HepG2 (cell line): Measurements from ENCODE around the gene RGL3. TPM values are rescaled to one million over a fixed set of nuclear protein-coding genes. Genes with fewer than 3 reads are reported as not detected.

Source experiments
- GABPB1 ChIP-seq: IDR thresholded peaks from 2 replicates; pipeline ENCODE4 v1.6.1; 2016; ENCODE audit warnings: mild to moderate bottlenecking, missing genetic modification reagents, moderate library complexity, missing compliant biosample characterization
- HHEX ChIP-seq: IDR thresholded peaks from 2 replicates; pipeline ENCODE4 v1.6.1; 2016; ENCODE audit warnings: control low read depth
- HOXA5 ChIP-seq: sonication (generic); formaldehyde crosslinking; IDR thresholded peaks from 2 replicates; pipeline ENCODE4 v1.4.0; 2020; ENCODE audit warnings: missing genetic modification reagents
- HOXA7 ChIP-seq: sonication (generic); formaldehyde crosslinking; IDR thresholded peaks from 2 replicates; pipeline ENCODE4 v1.8.1; 2022; ENCODE audit warnings: mild to moderate bottlenecking, missing genetic modification reagents, moderate library complexity
- NCOA5 ChIP-seq: sonication (generic); formaldehyde crosslinking; IDR thresholded peaks from 2 replicates; pipeline ENCODE4 v1.4.0; 2020; ENCODE audit warnings: missing genetic modification reagents
- RNF2 ChIP-seq: fragments of 450-650 bp; conservative IDR thresholded peaks from 2 replicates; pipeline ENCODE4 v1.6.1; 2016; ENCODE audit warnings: low read depth
- TEAD2 ChIP-seq: sonication (generic); formaldehyde crosslinking; IDR thresholded peaks from 2 replicates; pipeline ENCODE4 v1.9.0; 2021; ENCODE audit warnings: missing genetic modification reagents
- ZMYM2 ChIP-seq: sonication (generic); formaldehyde crosslinking; IDR thresholded peaks from 2 replicates; pipeline ENCODE4 v1.8.0; 2022; ENCODE audit warnings: mild to moderate bottlenecking, missing genetic modification reagents
- ZNF335 ChIP-seq: sonication (generic); formaldehyde crosslinking; IDR thresholded peaks from 2 replicates; pipeline ENCODE4 v1.4.0; 2020; ENCODE audit warnings: missing genetic modification reagents
- ZNF451 ChIP-seq: sonication (generic); formaldehyde crosslinking; IDR thresholded peaks from 2 replicates; pipeline ENCODE4 v1.5.0; 2020; ENCODE audit warnings: mild to moderate bottlenecking, missing genetic modification reagents
- ZNF776 ChIP-seq: sonication (generic); formaldehyde crosslinking; IDR thresholded peaks from 2 replicates; pipeline ENCODE4 v1.4.0; 2020; ENCODE audit warnings: mild to moderate bottlenecking, missing genetic modification reagents
- ZNF841 ChIP-seq: sonication (generic); formaldehyde crosslinking; IDR thresholded peaks from 2 replicates; pipeline ENCODE4 v1.8.1; 2023; ENCODE audit warnings: missing genetic modification reagents, borderline replicate concordance
- ZSCAN31 ChIP-seq: sonication (generic); formaldehyde crosslinking; IDR thresholded peaks from 2 replicates; pipeline ENCODE4 v1.5.0; 2020; ENCODE audit warnings: low read depth, mild to moderate bottlenecking, missing genetic modification reagents
- polyA plus RNA-seq, 8 experiments: library from polyadenylated mRNA; depleted of rRNA in 3 of 8; stranded (reverse) in 7 of 8; unstranded in 1 of 8; fragments of >200 nt; fragmentation: Illumina TruSeq in 4 of 8; extraction: Trizol in 4 of 8; gene quantifications; 2 replicates each; pipeline versions ENCODE4 v1.2.1 to v1.2.3, GENCODE V29; 2011 to 2016; ENCODE audit warnings: low read depth in 4 of 8, missing spikeins in 1 of 8, mixed read lengths in 1 of 8; ENCODE audit not compliant: insufficient read depth in 1 of 8
- total RNA-seq, 5 experiments: library from RNA; depleted of rRNA; stranded (reverse); fragments of >200 nt; fragmentation: Illumina TruSeq; extraction: Trizol; gene quantifications; 2 replicates each; pipeline ENCODE4 v1.2.3, GENCODE V29; 2016; ENCODE audit warnings: low read depth in 1 of 5
- TF ChIP-seq, protein P1 (sequence below): IDR thresholded peaks from 2 replicates; pipeline ENCODE4 v1.6.1; 2016; ENCODE audit warnings: control low read depth
- TF ChIP-seq, protein P2 (sequence below): IDR thresholded peaks from 2 replicates; pipeline ENCODE4 v1.4.0; 2020; ENCODE audit warnings: mild to moderate bottlenecking, missing genetic modification reagents
- TF ChIP-seq, protein P3 (sequence below): sonication (generic); formaldehyde crosslinking; conservative IDR thresholded peaks from 2 replicates; pipeline ENCODE4 v1.4.0; 2020; ENCODE audit warnings: mild to moderate bottlenecking, missing genetic modification reagents, moderate library complexity
- TF ChIP-seq, protein P4 (sequence below): sonication (generic); formaldehyde crosslinking; IDR thresholded peaks from 2 replicates; pipeline ENCODE4 v1.8.0; 2022; ENCODE audit warnings: low read depth, missing genetic modification reagents
- TF ChIP-seq, protein P5 (sequence below): sonication (generic); formaldehyde crosslinking; conservative IDR thresholded peaks from 2 replicates; pipeline ENCODE4 v1.4.0; 2020; ENCODE audit warnings: missing genetic modification reagents

The RGL3 gene
- total and polyA plus RNA-seq, 2 of the 13 experiments (the other 11 are each of a cell fraction or from before 2014, with no cell fraction given): 4.2 to 7.6 TPM

DNA sequence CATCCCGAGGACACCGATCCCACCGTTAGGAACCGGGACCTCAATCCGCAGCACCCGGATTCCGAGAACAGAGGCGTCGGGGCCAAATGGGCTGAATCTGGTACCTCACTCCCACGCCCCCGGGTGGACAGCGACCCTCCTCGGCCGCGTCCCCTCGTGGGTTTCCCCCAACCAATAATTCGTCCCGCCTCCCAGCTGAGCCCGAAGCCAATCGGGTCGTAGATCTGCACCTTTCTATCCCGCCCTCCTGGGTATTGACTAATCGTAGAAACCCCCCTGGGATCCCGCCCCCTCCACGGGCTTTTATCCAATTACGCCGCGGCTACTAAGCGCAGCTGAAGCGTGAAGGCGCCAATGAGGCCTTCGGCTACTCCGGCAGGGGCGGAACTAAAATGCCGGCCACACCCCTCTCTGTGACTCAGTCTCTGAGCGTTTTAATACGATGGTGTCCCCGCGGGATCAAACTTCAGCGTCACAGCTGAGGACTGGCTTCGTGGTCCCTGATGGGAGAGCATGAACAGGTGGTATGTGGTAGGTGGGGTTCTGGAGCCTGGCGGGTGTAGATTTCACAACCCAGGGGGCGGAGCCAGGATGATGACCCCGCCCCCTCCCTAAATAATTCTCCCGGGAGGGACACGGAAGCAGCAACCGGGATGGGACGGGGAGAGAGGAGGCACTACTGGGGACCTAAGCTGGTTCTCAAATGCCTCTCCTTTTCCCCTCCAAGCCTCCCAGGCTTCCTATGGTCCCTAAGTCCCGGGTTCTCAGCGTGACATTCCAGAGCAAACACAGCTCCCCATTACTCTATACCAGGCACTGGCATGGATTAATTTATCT lies 72.8 kb downstream of the RGL3 start, which contains the start of the genes CCDC159 and TMEM205 (continued):
- TF ChIP-seq TEAD2 (CRISPR knock-in tag) (no peak), ZNF335 (no peak), GABPB1 (CRISPR knock-in tag) (peak; percentile 63), ZNF841 (no peak), ZNF451 (CRISPR knock-in tag) (no peak), ZMYM2 (CRISPR knock-in tag) (no peak), HHEX (CRISPR knock-in tag) (no peak), RNF2 (peak; percentile 43; the same call in 1 of the 2 replicates), HOXA7 (no peak), NCOA5 (CRISPR knock-in tag) (no peak), HOXA5 (CRISPR knock-in tag) (no peak; the same call in 1 of the 2 replicates), ZSCAN31 (no peak), ZNF776 (CRISPR knock-in tag) (no peak)
- TF ChIP-seq, protein P1, sequence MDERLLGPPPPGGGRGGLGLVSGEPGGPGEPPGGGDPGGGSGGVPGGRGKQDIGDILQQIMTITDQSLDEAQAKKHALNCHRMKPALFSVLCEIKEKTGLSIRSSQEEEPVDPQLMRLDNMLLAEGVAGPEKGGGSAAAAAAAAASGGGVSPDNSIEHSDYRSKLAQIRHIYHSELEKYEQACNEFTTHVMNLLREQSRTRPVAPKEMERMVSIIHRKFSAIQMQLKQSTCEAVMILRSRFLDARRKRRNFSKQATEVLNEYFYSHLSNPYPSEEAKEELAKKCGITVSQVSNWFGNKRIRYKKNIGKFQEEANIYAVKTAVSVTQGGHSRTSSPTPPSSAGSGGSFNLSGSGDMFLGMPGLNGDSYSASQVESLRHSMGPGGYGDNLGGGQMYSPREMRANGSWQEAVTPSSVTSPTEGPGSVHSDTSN (CRISPR knock-in tag): no peak
- TF ChIP-seq, protein P2, sequence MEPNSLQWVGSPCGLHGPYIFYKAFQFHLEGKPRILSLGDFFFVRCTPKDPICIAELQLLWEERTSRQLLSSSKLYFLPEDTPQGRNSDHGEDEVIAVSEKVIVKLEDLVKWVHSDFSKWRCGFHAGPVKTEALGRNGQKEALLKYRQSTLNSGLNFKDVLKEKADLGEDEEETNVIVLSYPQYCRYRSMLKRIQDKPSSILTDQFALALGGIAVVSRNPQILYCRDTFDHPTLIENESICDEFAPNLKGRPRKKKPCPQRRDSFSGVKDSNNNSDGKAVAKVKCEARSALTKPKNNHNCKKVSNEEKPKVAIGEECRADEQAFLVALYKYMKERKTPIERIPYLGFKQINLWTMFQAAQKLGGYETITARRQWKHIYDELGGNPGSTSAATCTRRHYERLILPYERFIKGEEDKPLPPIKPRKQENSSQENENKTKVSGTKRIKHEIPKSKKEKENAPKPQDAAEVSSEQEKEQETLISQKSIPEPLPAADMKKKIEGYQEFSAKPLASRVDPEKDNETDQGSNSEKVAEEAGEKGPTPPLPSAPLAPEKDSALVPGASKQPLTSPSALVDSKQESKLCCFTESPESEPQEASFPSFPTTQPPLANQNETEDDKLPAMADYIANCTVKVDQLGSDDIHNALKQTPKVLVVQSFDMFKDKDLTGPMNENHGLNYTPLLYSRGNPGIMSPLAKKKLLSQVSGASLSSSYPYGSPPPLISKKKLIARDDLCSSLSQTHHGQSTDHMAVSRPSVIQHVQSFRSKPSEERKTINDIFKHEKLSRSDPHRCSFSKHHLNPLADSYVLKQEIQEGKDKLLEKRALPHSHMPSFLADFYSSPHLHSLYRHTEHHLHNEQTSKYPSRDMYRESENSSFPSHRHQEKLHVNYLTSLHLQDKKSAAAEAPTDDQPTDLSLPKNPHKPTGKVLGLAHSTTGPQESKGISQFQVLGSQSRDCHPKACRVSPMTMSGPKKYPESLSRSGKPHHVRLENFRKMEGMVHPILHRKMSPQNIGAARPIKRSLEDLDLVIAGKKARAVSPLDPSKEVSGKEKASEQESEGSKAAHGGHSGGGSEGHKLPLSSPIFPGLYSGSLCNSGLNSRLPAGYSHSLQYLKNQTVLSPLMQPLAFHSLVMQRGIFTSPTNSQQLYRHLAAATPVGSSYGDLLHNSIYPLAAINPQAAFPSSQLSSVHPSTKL (CRISPR knock-in tag): peak; percentile 17; the same call in 1 of the 2 replicates
- TF ChIP-seq, protein P3, sequence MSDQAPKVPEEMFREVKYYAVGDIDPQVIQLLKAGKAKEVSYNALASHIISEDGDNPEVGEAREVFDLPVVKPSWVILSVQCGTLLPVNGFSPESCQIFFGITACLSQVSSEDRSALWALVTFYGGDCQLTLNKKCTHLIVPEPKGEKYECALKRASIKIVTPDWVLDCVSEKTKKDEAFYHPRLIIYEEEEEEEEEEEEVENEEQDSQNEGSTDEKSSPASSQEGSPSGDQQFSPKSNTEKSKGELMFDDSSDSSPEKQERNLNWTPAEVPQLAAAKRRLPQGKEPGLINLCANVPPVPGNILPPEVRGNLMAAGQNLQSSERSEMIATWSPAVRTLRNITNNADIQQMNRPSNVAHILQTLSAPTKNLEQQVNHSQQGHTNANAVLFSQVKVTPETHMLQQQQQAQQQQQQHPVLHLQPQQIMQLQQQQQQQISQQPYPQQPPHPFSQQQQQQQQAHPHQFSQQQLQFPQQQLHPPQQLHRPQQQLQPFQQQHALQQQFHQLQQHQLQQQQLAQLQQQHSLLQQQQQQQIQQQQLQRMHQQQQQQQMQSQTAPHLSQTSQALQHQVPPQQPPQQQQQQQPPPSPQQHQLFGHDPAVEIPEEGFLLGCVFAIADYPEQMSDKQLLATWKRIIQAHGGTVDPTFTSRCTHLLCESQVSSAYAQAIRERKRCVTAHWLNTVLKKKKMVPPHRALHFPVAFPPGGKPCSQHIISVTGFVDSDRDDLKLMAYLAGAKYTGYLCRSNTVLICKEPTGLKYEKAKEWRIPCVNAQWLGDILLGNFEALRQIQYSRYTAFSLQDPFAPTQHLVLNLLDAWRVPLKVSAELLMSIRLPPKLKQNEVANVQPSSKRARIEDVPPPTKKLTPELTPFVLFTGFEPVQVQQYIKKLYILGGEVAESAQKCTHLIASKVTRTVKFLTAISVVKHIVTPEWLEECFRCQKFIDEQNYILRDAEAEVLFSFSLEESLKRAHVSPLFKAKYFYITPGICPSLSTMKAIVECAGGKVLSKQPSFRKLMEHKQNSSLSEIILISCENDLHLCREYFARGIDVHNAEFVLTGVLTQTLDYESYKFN (CRISPR knock-in tag): no peak; the same call in 1 of the 2 replicates
- TF ChIP-seq, protein P4, sequence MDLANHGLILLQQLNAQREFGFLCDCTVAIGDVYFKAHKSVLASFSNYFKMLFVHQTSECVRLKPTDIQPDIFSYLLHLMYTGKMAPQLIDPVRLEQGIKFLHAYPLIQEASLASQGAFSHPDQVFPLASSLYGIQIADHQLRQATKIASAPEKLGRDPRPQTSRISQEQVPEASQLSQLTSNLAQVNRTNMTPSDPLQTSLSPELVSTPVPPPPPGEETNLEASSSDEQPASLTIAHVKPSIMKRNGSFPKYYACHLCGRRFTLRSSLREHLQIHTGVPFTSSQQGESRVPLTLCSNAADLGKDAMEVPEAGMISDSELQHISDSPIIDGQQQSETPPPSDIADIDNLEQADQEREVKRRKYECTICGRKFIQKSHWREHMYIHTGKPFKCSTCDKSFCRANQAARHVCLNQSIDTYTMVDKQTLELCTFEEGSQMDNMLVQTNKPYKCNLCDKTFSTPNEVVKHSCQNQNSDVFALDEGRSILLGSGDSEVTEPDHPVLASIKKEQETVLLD: no peak
- TF ChIP-seq, protein P5, sequence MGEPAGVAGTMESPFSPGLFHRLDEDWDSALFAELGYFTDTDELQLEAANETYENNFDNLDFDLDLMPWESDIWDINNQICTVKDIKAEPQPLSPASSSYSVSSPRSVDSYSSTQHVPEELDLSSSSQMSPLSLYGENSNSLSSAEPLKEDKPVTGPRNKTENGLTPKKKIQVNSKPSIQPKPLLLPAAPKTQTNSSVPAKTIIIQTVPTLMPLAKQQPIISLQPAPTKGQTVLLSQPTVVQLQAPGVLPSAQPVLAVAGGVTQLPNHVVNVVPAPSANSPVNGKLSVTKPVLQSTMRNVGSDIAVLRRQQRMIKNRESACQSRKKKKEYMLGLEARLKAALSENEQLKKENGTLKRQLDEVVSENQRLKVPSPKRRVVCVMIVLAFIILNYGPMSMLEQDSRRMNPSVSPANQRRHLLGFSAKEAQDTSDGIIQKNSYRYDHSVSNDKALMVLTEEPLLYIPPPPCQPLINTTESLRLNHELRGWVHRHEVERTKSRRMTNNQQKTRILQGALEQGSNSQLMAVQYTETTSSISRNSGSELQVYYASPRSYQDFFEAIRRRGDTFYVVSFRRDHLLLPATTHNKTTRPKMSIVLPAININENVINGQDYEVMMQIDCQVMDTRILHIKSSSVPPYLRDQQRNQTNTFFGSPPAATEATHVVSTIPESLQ: no peak
